DND-41 (cell line): ENCODE measurements around the gene SRL.

ENCODE experiments used
- ATAC-seq: fragments of 200-7000 bp; cut with Tn5 transposase; 3 replicates; pipeline ENCODE4 v1.9.1; 2021; ENCODE audit warnings: low read depth; ENCODE audit not compliant: insufficient read depth
- DNase-seq: peaks from one replicate; pipeline ENCODE4 v3.0.0-alpha.2; 2020
- H2AFZ ChIP-seq: 2 replicates; pipeline ENCODE4 v1.6.0; 2012; ENCODE audit warnings: low read depth, low read length
- H3K27ac ChIP-seq: 2 replicates; pipeline ENCODE4 v1.5.1; 2012; ENCODE audit warnings: low read length, inconsistent platforms
- H3K27me3 ChIP-seq: fragments of 200-600 bp; sonication (generic); 2 replicates; pipeline ENCODE4 v1.6.0; 2012; ENCODE audit warnings: low read length, mild to moderate bottlenecking, inconsistent platforms; ENCODE audit not compliant: insufficient read depth, poor library complexity
- H3K36me3 ChIP-seq: 2 replicates; pipeline ENCODE4 v1.5.1; 2012; ENCODE audit warnings: low read length, inconsistent platforms; ENCODE audit not compliant: insufficient read depth
- H3K4me1 ChIP-seq: 2 replicates; pipeline ENCODE4 v1.5.1; 2012; ENCODE audit warnings: mild to moderate bottlenecking, low read length; ENCODE audit not compliant: insufficient read depth
- H3K4me2 ChIP-seq: 2 replicates; pipeline ENCODE4 v1.6.0; 2012; ENCODE audit warnings: mild to moderate bottlenecking, moderate library complexity, low read length, inconsistent platforms; ENCODE audit not compliant: insufficient read depth
- H3K4me3 ChIP-seq, 2 experiments: fragments of 200-600 bp in 1 of 2; shearing (Covaris generic) in 1 of 2; 2 replicates each; pipeline ENCODE4 v1.5.1; 2012 to 2016; ENCODE audit warnings: inconsistent platforms in 2 of 2, low read length in 2 of 2, mild to moderate bottlenecking in 2 of 2, low read depth in 1 of 2, moderate library complexity in 1 of 2
- H3K79me2 ChIP-seq: 2 replicates; pipeline ENCODE4 v1.6.0; 2012; ENCODE audit warnings: low read length, inconsistent platforms; ENCODE audit not compliant: insufficient read depth
- H3K9ac ChIP-seq: 2 replicates; pipeline ENCODE4 v1.6.0; 2012; ENCODE audit warnings: low read depth, mild to moderate bottlenecking, inconsistent platforms, low read length, moderate library complexity
- H3K9me3 ChIP-seq: 2 replicates; pipeline ENCODE4 v1.5.1; 2012; ENCODE audit warnings: low read length, moderate library complexity, mild to moderate bottlenecking, inconsistent platforms; ENCODE audit not compliant: insufficient read depth, severe bottlenecking
- H4K20me1 ChIP-seq: 2 replicates; pipeline ENCODE4 v1.6.0; 2012; ENCODE audit warnings: low read length; ENCODE audit not compliant: insufficient read depth
- EZH2 ChIP-seq: IDR thresholded peaks from 3 replicates; pipeline ENCODE4 v1.6.1; 2012; ENCODE audit warnings: borderline replicate concordance, low read depth, mild to moderate bottlenecking, moderate library complexity, low read length, inconsistent platforms; ENCODE audit not compliant: severe bottlenecking
- TF ChIP-seq, protein P1 (sequence below): IDR thresholded peaks from 2 replicates; pipeline ENCODE4 v1.5.1; 2012; ENCODE audit warnings: borderline replicate concordance, low read length, moderate library complexity, mild to moderate bottlenecking; ENCODE audit not compliant: poor library complexity, severe bottlenecking; ENCODE audit errors: extremely low read depth

SRL gene

DNA sequence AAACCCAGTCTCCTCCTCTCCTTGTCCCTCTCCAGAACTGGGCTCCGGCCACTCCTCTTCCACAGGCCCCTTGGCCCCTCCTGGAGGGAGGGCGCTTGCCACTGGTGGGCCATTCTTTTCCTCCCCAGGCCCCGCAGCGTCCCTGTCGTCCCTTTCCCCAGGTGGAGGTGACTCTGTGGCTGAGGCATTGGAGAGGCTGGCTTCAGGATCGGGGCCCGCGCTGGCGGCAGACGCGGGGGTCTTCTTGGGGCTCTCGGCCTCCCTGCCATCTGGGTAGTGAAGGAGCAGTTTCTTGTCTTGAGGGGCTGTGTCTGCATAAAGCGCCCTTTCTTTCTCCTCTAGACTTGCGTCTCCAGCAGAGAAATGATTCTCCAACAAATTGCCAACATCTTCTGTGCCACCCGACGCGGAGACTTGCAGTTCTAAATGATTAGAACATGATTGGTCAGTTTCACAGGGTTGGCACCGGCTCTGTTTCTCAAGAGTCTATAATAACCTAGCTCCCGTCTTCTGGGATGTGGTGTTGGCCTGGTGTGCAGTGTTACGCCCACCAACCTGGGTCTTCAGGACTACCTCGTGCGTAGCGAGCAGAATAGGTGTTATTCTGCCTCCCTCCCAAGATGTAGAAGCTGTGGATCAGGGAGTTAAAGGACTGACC, 34.1 kb downstream of the SRL start:
- Histone ChIP-seq H4K20me1 (no peaks in the 10 kb centered on the region), H3K27ac (no peak overlapping the region), H3K9me3 (no peaks in the 10 kb centered on the region), H3K79me2 (no peaks in the 10 kb centered on the region), H3K36me3 (no peaks in the 10 kb centered on the region), H3K4me3 (no peak overlapping the region), H3K4me2 (no peak overlapping the region), H3K27me3 (peaks cover 10% of the 10 kb centered on the region), H3K4me1 (no peaks in the 10 kb centered on the region), H3K9ac (no peak overlapping the region), H2AFZ (no peak overlapping the region)
- TF ChIP-seq EZH2, result no peak
- TF ChIP-seq, protein P1, sequence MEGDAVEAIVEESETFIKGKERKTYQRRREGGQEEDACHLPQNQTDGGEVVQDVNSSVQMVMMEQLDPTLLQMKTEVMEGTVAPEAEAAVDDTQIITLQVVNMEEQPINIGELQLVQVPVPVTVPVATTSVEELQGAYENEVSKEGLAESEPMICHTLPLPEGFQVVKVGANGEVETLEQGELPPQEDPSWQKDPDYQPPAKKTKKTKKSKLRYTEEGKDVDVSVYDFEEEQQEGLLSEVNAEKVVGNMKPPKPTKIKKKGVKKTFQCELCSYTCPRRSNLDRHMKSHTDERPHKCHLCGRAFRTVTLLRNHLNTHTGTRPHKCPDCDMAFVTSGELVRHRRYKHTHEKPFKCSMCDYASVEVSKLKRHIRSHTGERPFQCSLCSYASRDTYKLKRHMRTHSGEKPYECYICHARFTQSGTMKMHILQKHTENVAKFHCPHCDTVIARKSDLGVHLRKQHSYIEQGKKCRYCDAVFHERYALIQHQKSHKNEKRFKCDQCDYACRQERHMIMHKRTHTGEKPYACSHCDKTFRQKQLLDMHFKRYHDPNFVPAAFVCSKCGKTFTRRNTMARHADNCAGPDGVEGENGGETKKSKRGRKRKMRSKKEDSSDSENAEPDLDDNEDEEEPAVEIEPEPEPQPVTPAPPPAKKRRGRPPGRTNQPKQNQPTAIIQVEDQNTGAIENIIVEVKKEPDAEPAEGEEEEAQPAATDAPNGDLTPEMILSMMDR, result no peak
- ATAC-seq (no peak), DNase-seq (no peak)

DNA sequence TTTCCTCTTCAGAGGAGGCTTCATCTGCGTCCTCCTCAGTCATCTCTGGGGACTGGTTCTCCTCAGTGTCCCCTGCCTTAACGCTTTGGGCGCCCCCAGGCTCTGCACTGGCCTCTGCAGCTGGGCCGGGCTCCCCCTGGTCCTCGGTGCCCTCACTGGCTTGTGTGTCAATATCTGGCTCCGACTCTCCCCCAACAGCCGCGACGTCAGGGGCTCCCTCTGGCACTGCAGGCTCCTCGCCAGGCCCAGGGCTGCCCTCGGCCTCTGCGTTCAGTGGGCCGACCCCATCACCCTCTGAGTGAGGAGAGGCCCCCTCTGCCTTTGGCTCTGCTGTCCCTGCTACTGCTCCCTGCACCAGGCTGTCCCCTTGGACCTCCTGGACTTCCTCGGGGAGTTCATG, 34.7 kb downstream of the SRL start:
- no peak for ATAC-seq
- Histone ChIP-seq H3K4me3 (no peak overlapping the region), H3K79me2 (no peaks in the 10 kb centered on the region), H3K4me2 (no peak overlapping the region), H4K20me1 (no peaks in the 10 kb centered on the region), H3K27me3 (peaks cover 10% of the 10 kb centered on the region), H3K36me3 (no peaks in the 10 kb centered on the region), H3K9ac (no peak overlapping the region), H2AFZ (no peak overlapping the region), H3K9me3 (no peaks in the 10 kb centered on the region), H3K27ac (no peak overlapping the region), H3K4me1 (no peaks in the 10 kb centered on the region)
- TF ChIP-seq, protein P1, result no peak
- TF ChIP-seq EZH2, result no peak
- no peak for DNase-seq

DNA sequence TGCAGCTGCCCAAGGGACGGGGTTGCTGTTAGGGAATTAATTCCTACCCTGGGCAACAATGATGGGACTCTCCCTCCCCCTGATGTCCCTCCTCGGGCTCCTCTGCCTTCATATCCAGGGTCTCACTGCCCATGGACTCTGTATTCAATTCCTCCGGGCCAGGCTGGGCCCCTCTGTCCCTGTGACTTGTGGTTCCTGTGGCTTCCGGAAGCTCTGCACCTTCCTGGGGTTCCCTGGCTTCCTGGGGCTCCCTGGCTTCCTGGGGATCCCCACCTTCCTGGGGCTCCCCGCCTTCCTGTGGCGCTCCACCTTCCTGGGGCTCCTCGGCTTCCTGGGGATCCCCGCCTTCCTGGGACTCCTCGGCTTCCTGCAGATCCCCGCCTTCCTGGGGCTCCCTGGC, 35.2 kb downstream of the SRL start:
- no peak overlapping the region for H2AFZ ChIP-seq
- DNase-seq, result no peak
- H3K9ac ChIP-seq, result no peak overlapping the region
- H3K9me3 ChIP-seq, result no peaks in the 10 kb centered on the region
- TF ChIP-seq, protein P1, result no peak
- TF ChIP-seq EZH2, result no peak
- no peak for ATAC-seq
- no peaks in the 10 kb centered on the region for H4K20me1 ChIP-seq
- no peak overlapping the region for H3K4me2 ChIP-seq
- H3K4me1 ChIP-seq, result no peaks in the 10 kb centered on the region
- H3K36me3 ChIP-seq, result no peaks in the 10 kb centered on the region
- H3K27ac ChIP-seq, result no peak overlapping the region
- peaks cover 10% of the 10 kb centered on the region for H3K27me3 ChIP-seq
- no peaks in the 10 kb centered on the region for H3K79me2 ChIP-seq
- no peak overlapping the region for H3K4me3 ChIP-seq

DNA sequence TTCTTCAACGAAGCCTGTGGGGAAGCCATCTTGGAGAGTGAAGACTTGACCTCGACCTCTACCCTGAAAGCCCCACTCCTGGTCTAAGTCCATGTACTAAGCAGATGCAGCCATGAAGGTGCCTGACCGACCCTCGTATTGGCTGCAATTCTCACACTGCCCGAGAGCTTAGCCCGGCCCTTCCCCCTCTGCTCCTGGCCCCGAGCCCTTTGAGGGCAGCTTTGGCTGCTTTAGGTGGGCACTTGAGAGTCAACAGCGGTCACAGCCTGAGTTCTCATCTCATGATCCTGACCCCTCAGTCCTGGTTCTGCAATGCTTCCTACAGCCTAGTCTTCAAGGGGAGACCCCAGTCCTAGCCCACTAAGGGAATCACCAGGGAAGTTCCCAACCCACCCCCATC, 35.9 kb downstream of the SRL start:
- no peak overlapping the region for H3K4me2 ChIP-seq
- no peak overlapping the region for H2AFZ ChIP-seq
- peaks cover 10% of the 10 kb centered on the region for H3K27me3 ChIP-seq
- no peak overlapping the region for H3K4me3 ChIP-seq
- no peaks in the 10 kb centered on the region for H3K36me3 ChIP-seq
- DNase-seq, result no peak
- ATAC-seq, result no peak
- no peaks in the 10 kb centered on the region for H3K79me2 ChIP-seq
- no peaks in the 10 kb centered on the region for H3K4me1 ChIP-seq
- no peak for TF ChIP-seq EZH2
- no peaks in the 10 kb centered on the region for H3K9me3 ChIP-seq
- no peak overlapping the region for H3K27ac ChIP-seq
- no peaks in the 10 kb centered on the region for H4K20me1 ChIP-seq
- H3K9ac ChIP-seq, result no peak overlapping the region
